NCI-H187 treated with DMSO at 0.1 percent for 48 hours (cell line): Measurements from ENCODE around the gene TENM3.

Source experiments
- DNase-seq: peaks from one replicate; lab custom pipeline; 2025; lab: John Stamatoyannopoulos, UW

The TENM3 gene

DNA sequence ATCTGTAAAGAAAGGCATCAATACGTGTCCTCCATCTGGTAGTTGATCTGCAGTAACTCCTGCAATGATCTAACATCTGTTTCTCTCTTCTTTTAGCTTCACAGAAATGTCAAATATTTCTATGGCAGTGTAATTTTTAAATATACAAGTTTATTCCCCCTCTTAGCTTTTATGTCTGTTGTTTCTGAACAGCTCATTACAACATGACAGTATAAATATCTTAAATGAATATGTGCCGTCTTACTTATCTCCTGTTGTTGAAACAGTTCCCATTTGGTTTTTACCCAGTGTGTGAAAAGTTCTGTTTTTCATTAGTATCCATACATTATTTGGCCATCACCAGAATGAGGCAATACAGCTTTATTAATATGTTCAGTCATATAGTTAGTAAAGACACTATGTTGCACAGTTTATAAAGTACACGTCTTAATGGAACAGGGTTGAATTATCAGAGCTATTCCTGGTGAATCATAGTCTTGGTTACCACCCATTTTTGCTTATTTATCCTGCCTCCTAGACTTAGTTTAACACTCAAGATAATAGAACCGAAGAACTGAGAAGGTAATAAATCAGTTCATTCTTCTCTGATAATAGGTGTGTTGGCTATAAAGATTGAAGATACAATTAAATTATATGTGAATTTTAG lies 321.6 kb downstream of the TENM3 start:
- DNase-seq, result no peak

DNA sequence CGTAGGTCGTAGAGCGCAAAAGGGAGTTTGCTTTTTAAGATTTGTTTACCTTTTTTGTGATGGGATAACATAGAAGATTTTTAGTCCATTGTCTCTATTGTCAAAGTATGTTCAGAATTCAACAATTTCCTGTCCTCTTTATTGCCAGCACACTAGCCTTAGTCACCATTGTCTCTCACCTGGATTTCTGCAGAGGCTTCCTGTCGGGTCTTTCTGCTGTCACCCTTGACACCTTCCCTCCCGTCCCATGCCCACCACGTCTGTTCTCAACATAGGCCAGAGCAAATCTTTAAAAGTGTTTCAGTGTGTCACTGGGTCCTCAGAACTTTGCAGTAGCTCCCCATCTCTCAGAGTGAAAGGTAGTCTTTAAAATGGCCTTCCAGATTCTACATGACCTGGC lies 323.9 kb downstream of the TENM3 start:
- no peak for DNase-seq

DNA sequence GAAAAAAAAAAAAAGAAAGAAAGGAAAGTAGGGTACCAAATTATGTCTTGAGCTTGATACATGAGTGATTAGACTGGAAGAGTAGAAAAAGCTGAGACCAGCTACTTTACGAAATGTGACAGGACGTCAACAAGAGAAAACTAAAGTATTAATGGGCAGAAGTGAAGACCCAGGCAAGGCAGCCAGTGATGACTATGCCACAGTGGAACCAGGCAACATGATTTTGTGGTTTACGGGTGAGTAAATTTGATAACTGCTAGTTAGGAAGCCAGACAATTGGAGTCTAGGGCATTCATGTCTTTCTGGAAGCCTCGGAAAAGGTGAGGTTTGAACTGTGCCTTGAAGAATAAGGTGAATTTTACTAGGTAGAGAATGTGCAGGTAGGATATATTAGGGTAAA lies 326.4 kb downstream of the TENM3 start:
- no peak for DNase-seq

DNA sequence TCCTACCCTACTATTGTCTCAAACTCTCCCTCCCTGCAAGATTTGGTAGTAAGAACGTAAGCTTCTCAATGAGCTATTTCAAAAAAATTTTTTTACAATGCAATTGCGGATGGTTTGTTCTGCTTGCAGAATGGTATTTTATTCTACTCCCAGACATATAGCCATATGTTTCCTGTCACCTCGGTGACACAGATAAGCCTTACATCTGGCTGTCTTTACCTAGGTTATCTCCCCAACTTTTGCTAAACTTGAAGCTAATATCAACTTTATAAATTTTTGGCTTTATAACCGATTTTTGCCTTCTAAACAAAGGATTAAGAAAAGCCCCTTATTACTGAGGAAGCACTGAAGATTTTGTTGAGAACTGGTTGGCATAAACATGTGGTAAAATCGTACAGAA lies 331.5 kb downstream of the TENM3 start:
- DNase-seq, result no peak

DNA sequence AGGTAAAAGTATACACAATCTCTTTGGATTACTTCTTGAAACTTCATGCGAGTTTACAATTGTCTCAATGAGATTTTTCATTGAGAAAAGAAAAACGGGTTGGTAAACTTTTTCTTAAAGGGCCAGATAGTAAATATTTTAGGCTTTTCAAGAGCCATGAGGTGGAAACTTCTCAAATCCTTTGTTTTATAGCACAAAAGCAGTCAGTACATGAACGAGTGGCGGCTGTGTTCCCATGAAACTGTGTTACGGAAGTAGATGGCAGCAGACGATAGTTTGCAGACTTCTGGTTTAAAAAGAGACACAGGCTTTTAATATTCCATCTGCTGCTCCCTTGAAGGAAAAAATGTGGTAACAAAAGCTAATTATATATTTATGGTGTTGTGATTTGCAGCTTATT lies 332.0 kb downstream of the TENM3 start:
- no peak for DNase-seq

DNA sequence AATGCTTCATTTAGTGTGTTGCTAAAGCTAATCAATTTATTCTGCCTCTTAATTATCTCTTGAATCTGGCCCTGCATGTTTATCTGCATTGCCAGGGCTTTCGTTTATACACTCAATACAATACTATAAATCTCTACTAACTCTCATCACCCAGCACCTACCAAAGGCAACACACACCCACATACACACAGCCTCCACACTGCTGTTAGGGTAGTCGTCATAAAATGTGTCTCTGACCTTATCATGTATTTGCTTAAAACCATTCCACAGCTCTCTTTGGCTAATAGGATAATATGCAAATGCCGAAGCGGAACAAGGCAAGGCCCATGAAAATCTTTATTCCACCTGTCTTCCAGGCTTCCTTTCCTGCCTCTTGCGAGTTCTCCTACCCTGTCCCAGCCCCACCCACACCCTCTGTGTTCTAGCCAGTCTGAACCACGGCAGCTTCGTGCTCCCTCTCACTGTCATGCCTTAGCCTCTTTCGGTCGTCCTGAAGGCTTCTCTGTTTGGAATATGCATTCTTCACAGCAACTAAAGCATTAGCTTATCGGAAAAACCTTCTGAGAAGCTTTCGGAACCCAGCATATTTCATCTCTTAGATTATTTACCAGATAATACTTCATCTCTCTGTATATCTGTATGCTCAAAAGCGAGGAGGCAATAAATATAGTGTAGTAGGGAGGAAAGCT lies 333.5 kb downstream of the TENM3 start:
- no peak for DNase-seq

DNA sequence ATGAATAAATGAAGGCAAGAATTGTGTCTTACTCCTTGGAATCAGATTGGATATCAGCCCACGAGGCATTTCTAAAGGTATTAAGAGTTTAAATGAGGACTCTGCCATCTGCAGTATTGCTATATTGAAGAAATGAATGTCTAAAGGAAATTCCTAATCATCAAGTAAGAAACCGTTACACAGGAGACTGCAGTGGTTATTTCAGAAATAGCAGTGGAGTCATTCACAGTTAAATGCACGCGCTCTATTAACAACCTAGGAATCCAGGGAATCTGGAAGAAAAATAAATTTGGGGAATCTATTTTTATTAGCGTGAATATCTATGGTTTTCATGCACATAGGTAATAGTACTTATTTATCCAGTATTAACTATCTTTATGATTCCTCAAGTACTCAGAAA lies 334.2 kb downstream of the TENM3 start:
- no peak for DNase-seq

DNA sequence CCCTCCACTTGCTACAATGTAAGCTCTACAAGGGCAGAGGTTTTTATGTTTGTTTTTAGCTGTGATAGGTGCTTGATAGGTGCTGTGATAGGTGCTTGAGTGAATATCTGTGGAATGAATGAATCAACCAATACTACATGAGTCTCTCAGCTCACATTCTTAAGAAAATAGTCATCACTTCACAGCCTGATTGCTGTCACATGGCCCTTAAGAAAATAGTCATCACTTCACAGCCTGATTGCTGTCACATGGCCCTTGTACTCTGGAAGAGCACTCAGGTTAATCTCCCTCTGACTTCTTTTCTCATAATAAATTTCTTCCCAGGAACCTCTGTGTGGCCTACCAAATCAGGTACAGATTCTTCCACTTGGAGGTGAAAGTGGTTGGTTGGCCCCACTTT lies 335.2 kb downstream of the TENM3 start:
- DNase-seq, result no peak

DNA sequence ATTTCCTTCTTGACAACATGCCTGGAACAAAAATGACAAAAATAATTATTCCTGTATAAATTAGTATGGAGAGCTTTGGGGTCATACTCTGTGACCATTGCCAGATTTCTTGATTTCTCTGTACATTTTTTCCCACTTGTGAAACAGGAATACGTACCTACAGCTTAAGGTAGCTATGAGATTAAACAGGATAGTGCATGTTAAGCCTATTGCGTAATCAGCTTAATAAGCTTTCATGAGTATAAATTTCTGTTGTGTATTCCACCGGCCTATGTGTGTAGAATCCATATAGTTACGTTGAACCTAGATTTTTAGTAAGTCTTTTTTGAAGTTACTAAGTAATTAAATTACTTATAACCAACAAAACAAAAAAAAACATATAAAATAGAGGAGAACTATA lies 339.0 kb downstream of the TENM3 start:
- DNase-seq, result no peak

DNA sequence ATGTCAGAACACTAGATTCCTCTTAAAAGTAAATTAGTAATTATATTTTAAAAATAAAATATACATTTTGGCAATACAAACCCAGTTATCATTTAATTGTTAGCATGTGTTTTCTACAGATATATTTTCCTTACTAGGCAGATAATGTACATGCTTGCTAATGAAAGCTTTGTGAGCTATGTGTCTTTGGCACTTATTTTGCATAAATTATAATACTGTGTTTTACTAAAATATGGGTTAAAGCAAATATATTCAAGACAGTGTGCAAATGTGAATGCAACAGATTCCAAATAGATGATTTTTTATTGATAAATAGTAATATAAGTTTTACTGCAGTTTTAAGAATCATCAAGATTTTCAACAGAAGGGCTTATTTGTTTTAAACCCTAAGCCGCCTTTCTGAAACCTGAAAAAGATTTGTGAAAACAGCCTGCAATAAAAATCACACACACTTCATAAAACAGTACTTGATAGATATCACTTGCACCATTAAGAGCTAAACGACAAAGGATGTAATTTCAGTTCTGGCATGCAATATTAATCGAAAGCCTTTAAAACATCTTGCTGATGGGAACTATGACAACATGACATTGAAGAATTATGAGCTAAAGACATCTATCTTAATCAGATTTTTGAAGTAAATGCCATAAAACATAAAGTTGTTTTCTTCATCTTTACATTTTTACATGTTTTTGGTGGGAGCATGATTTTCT lies 340.7 kb downstream of the TENM3 start:
- no peak for DNase-seq

DNA sequence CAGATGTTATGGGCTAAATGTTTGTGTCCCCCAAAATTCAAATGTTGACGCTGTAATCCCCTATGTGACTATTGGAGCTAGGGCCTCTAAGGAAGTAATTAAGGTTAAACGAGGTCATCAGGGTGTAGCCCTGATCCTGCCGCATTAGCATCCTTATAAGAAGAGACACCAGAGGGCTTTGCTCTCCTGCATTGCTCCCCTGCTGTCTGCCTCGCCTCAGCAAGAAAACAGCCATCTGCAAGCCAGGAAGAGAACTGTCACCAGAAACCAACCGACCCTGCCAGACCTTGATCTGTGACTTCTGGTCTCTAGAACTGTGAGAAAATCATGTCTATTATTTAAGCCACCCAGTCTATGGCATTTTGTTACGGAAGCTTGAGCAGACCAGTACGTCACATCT lies 342.1 kb downstream of the TENM3 start:
- no peak for DNase-seq

DNA sequence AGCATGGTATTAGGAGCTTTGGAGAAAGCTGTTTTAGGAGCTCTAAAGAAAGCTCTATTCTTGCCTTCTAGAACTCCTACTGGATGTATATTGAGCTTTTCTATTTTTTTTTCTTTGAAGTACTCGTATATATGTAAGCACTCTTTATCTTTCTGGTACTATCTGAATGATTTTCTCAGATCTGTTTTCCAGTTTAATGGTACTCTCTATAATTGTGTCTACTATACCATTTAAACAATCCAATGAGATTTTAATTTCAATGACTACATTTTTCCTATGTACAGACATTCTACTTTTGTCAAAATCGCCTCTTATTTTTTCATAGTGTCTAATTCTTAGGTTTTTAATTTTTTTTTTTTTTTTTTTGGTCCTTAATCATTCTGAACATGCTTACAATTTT lies 345.9 kb downstream of the TENM3 start:
- no peak for DNase-seq

DNA sequence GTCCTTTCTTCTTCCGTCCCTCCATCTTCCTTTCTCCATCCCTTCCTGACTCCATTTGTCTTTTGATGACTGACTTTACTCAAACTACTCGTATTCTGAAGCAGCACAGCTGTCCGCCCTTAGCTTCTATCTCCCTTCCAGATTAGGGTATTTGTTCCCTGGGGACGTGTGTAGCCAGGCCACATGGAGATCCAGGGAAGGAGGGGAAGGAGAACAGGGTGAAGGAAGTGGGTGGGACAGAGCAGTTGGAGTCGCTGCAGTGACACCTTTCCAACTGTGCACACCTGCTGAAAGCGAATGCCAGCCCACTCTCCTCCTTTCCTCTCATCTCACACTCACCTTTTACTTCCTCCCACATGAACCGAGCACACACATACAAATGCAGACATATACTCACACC lies 350.2 kb downstream of the TENM3 start:
- DNase-seq, result no peak

DNA sequence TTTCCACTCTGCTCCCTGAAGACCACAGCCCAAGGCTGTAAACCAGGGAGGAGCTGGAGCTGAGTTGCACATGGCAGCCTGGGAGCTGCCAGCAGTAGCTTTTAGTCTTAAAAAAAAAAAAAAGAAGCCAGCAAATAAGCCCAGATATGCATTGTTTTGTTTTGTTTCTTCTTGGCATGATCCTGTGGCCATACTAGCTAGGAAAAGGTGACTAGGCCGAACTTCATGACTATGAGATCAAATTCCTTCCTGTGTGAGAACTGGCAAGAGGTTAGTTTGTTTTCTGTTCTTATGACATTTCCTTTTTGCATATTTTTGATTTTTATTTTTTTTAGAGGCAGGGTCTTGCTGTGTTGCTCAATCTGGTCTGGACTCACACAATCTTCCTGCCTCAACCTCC lies 350.7 kb downstream of the TENM3 start:
- DNase-seq, result no peak

DNA sequence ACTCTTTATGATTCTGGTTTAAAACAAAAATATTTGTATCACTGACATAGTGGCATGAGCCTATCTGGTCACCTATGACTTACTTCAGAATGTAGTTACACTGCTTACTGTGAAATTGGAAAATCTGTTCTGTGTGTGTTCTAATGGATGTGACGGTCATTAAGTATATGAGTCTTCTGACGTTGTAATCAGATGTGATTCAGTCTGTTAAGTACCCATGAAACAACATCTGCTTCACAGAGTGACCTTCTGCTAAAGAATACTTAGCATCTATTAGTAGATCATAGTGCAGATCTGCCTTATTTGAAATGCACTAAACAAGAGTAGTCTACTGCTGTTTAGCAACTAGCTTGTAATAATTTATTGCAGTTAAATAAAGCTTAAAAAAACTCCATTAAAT lies 356.9 kb downstream of the TENM3 start:
- DNase-seq, result peak; percentile 25

DNA sequence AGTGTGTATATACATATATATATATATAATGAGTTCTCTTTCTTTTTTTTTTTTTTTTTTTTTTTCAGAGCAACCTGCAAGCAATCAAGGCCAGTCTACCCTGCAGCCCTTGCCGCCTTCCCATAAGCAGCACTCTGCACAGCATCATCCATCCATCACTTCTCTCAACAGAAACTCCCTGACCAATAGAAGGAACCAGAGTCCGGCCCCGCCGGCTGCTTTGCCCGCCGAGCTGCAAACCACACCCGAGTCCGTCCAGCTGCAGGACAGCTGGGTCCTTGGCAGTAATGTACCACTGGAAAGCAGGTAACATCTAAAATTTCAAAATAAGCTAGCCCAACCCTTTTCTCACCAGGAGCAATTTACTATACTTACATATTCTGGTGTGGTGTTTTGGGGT lies 357.7 kb downstream of the TENM3 start:
- DNase-seq, result no peak

DNA sequence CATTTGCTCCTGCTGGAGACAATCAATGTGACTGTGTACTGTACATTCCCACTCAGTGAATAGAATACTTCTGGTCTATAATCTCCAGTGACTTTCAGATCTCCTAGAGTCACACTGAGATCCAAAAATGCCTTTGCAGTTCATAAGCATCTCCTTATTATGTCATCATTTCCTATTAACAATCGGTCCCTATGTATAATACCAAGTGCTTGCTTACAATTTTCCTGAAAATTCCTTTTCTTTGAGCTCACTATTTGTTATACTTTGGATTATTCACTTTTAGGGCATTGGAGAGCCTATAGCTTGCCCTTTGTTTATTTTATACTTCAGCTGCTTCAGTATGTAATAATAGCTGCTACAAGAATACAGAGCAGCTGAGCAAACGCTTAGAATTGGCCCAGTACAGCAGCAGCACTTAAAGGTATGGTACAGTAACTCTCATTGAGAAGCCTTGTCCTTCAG lies 361.0 kb downstream of the TENM3 start:
- DNase-seq, result peak; percentile 67

DNA sequence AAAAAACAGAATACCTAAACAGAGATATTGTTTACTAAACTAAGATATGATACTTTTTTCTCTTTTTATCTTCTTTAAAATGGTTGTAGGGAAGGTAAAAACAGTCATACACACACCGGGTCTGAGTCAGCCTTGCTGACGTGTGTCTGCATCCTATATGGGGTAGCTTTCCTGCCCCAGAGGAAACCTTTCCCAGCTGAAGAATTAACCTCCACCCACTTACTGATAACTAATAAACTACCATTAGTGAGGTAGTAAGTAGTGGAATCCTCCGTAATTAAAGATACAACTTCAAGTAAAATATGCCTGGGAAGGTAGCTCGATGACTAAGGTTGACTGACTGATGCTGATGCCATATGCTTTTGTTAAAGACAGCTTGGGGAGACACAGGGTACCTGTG lies 361.8 kb downstream of the TENM3 start:
- no peak for DNase-seq

DNA sequence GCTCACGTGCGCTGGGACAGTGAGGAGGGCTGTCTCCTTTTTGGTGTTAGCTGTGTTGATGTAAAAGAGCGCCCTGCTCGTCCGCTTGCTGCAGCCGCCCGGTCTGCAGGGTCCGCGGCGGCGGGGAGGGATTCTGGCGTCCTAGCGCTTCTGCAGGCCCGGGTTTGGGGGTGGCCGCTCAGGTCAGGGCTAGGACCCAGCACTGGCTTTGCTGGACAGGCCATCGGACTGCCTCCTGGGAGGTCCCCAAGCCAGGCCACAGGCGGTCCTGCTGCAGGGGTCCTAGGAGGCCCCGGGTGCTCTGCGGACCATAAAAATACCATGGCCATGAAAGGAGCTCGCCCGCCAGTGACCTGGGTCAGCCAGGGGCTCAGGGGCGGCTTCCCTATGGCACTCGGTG lies 365.3 kb downstream of the TENM3 start:
- no peak for DNase-seq

DNA sequence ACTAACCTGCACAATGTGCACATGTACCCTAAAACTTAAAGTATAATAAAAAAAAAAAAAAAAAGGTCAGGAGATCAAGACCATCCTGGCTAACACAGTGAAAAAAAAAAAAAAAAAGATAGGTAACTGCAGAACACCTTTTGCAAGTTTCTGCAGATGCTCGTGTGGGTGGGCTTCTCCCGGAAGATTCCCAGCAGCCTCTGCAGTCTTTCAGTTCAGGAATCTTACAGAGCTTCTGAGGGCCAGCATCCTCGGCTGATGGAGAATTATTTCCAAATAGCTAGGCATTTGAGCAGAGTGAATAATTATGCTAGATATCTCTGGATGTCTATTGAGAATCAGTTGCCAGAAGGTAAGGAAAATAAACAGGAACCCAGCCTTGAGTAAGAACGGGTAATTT lies 373.3 kb downstream of the TENM3 start:
- DNase-seq, result no peak

DNA sequence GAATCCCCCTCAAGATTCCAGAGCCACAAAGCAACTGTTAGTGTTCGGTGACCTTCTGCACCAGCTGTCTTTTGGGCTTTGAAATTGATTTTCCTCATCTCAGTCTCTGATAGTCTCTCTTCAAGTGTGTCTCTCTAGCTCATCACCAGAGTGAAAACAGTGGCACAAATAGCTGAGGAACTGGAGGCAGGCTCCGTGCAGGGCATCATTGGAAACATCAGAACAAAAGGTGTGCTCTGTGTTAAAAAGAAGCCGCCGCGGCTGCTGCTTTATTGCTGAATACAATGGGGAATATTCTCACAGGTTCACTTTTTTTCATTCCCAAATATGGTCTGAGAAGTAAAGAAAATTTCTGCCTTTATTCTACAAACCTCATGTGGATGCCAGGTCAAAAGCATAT lies 376.5 kb downstream of the TENM3 start:
- DNase-seq, result no peak

DNA sequence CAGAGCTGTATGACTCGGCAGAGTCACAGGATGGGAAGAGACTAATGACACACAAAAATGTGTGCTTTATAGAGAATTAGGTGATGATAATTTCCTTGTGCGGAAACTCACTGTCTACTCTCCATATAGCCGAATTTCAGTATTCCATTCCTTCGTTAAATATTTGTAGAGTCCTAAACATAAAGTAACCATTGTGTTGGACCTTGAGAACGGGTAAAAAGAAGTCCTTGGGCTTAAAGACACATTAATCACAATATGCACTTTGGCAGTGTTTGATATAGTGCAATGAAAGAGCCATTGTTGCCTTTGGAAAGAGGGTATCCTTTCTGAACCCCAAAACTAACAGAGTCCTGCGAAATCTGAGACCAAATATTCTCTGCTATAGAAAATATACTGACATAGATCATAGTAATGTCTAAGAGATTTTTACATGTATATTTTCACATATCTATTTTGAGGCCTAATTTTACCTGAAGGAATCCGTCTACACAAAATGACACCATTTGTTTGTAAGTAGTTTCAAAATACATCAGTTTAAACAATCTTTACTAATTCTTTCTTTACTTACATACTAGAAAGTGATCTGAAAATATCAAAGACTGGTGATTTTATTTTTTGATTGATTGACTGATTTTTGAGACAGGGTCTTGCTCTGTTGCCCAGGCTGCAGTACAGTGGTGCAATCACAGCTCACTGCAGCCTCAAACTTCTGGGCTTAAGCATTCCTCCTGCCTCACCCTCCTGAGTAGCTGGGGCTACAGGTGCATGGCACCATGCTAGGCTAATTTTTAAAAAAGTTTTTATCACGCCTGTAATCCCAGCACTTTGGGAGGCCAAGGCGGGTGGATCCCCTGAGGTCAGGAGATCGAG lies 377.1 kb downstream of the TENM3 start:
- DNase-seq, result no peak
